HG02943 (cell line): ENCODE measurements around the gene FBXL13.
"Not testable (repeated sequence)": the region's sequence is repeated elsewhere in the genome, so short reads cannot be mapped to it uniquely, and the experiment has no call there.

Source experiments
- ATAC-seq: cut with Tn5 transposase; IDR thresholded peaks from one replicate; pipeline ENCODE4 v1.9.1; 2021; ENCODE audit warnings: mild to moderate bottlenecking, low read depth, moderate library complexity; ENCODE audit not compliant: unreplicated experiment

FBXL13 gene

DNA sequence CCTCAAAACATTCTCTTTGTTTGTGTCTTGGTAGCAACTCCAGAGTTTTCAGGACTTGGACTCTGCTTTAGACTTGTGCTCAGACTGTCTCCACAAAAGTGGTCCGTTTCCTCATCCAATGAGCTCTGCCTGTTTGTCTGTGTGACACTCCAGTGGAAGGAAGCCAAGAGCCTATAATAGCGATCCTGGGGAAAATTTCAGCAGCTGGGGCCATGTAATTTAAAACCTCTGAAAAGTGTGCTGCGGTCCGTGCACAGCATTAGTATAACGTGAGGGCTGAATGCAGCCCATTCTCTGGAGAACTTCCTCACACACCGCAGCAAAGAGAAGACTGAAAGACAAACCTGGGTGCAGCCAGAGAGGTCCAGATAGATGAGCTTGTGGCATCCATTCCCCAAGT, 161.9 kb downstream of the FBXL13 start, which contains the start of gene LRRC17:
Gene LRRC17 (plus strand): TSS at position 259 of the 400 bp plus-strand sequence. CDS start 20,914 bp downstream, outside the sequence.
- no peak for ATAC-seq

DNA sequence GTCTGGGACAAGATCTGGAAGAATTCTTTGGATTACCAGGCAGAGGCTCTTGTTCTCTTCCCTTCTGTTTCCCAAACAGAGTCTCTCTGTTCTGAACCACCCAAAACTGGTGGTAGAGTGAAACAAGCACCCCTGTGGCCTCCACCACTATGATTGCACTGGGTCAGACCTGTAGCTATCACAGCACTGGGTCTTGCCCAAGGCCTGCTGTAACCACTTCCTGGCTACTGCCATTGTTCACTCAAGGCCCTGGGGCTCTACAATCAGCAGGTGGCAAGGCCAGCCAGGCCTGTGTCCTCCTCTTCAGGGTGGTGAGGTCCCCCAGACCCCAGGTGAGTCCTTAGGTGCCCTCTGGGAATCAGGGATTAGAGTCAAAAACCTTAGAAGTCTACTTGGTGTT, 165.9 kb downstream of the FBXL13 start:
- ATAC-seq: no peak

DNA sequence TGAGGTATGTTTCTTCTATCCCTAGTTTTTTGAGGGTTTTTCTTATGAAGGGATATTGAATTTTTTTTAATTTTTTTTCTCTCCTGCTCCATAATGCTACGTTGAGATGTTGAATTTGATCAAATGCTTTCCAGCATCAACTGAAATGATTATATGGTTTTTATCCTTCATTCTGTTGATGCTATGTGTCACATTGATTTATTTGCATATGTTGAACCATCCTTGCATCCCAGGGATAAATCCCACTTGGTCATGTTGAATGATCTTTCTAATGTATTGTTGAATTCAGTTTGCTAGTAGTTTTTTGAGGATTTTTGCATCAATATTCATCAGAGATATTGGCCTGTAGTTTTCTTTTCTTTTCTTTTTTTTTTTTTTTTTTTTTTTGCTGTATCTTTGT, 171.0 kb downstream of the FBXL13 start:
- not testable (repeated sequence) for ATAC-seq

DNA sequence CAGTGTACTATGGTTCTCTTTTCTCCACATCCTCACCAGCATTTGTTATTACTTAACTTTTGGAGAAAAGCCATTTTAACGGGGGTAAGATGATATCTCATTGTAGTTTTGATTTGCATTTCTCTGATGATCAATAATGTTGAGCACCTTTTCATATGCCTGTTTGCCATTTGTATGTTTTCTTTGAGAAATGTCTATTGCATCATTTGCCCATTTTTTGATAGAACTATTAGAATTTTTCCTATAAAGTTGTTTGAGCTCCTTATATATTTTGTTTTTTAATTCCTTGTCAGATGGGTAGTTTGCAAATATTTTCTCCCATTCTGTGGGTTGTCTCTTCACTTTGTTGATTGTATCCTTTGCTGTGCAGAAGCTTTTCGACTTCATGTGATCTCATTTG, 172.5 kb downstream of the FBXL13 start:
- ATAC-seq: not testable (repeated sequence)

DNA sequence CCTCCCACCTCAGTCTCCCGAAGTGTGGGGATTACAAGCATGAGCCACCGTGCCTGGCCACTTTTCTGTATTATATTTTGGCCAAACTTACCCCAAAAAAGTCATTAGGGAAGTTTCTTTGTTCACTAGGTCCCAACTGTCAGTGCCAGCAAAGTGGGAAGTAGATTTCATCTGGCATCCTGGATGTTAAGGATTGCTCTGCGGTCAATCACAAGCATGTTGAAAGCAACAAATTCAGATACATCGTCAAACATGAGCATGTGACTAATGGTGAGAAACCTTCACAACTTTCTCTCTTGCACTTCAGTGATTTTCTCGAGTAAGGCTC, 176.1 kb downstream of the FBXL13 start:
- no peak for ATAC-seq

DNA sequence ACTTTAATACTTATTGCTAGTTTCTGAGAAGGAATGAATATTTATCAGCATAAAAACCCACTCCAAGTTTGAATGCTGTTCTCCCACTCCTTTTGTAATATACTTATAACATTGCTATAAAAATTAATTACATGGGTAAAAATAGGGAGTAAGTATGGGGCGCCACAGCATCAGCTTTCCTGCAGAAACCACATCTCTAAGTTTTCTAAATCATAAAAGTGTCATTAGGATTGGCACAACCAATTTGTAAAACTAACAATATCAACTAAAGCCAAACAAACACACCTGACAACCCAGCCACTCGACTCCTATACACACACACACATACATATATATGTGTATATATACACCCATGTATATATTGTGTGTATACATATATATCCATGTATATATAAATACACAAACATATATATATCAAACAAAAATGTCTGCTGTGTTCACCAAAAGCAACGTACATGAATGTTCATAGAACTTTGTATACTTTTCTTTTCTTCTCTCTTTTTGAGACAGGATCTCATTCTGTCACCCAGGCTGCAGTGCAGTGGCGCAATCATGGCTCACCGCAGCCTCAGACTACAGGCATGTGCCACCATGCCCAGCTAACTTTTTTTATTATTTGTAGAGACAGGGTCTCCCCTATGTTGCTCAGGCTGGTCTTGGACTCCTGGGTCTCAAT, 176.6 kb downstream of the FBXL13 start:
- no peak for ATAC-seq

DNA sequence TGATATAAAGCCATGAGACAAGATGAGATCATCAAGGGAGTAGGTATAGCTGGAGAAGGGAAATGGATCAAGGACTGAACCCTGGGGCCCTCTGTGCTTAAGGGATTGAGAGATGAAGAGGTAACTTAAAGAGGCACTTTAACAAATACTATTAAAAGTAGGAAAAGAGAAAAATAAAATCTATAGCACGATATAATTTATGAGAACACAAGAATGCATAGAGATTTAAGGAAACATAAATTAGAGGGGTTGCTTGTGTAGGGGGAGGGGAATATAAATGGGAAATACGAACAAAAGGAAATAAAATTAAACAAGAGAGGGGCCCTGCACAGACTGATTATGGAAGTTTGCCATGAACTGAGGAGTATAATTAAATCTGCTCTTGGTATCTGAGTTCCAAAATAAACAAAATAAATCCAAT, 177.4 kb downstream of the FBXL13 start:
- no peak for ATAC-seq

DNA sequence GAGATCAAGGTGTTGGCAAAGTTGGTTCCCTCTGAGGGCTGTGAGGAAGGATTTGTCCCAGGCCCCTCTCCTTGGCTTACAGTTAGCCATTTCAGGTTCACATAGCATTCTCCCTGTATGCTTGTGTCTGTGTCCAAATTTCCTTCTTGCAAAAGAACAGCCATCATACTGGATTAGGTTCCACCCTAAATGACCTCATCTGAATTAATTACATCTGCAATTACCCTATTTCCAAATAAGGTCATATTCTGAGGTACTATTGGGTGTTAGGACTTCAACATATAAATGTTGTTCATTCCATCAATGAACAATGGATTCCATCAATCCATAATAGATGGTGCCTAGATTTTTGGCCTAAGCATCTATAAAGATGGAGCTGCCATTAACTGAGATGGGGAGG, 178.0 kb downstream of the FBXL13 start:
- no peak for ATAC-seq

DNA sequence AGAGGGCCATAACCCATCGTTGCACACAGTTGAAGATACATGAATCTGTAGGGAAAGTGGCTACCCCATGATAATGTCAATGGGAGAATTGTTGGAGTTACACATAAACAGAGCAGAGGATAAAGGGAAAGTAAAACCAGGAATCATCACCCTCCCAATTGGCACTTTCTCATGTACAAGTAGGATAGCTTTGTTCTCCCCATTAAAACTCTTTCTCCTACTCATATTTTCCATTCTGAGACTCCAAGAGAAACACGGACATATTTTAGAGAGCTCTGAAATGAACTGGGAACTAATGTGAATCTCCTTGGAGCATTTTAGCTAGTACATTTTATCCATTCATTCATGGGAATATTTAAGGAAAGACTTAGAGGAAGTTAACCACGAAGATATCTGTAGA, 179.0 kb downstream of the FBXL13 start:
- ATAC-seq: no peak

DNA sequence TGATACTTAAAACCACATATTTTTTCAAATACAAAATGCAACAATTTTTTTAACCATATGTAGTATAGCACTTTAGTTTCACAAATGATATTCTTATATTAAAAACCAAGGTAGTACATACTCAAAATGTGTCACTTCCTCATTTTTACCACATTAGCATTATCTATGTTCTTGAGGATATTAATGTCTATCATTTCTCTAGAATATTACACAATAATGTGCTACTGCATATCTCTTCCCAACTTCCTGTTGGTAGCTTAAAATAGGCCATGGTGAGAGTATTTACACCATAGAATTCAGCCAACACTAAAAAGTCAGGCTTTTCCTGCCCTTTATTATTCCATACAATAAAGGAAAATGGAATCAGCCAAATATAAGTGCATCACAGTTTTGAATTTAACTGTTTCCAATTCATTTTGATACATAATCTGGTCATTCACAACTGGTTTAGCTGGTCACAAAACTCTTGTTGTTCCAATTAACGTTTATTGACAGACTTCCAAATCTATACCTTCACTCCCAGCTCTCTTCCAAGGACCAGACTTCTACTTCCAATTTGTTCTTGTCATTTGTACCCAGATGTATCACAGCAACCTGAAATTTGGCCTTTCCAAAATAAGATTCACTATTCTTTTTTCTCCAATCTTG, 181.8 kb downstream of the FBXL13 start:
- no peak for ATAC-seq

DNA sequence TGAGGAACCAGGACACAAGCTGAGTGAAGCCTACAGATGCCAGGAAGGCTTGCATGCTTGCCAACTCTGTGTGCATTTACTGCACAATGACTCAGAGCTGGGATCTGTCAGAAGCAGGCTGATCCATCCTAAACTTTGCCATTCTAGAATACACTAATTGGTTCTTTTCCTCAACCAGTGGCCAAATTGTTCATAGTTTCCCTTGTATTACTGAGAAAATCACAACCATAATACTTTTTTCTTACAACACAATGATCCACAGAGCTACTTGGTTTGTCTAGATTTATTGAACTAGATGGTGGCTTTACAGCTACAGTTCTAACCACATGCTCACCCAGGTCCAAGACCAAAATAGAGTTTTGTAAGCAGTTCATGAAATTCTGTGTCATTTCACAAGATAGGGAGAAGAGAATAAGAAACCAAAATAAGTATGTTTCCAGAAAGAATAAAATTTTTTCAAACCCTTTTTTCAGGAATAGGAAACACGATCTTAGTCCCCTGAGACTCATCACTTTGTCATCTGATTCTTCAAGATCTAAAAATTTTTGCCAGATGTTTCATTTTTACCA, 182.8 kb downstream of the FBXL13 start:
- no peak for ATAC-seq

DNA sequence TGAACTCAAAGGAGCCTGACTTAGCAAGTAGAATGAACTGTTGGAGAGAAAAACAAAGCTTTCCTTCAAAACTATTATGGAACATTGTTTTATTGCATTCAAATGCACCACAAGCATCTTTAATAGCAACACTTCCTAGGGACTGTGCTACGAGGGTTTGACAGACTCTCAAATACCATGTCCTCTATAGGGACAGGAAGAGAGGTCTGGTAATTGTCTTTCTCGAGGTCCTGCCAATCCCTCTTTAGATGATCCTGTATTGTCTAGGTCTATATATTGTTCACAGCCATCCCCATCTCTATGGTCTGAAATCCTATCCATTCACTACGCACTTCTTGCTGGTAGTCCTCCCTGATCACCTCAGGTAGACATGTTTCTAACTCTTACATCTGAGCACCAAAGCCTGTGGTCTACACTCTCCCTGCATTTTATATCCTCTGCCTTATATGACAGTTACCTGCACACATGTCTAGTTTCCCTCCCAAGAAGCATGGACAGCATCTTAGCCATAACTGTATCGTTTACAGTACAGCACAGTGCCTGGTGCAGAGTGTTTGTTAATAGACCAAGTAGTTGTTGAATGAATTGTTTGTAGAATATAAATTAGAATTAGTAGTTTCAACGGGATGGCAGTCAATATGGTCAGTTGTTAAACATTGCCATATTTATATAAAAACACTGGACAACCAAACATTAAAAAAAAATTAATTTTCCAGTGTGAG, 183.5 kb downstream of the FBXL13 start:
- no peak for ATAC-seq

DNA sequence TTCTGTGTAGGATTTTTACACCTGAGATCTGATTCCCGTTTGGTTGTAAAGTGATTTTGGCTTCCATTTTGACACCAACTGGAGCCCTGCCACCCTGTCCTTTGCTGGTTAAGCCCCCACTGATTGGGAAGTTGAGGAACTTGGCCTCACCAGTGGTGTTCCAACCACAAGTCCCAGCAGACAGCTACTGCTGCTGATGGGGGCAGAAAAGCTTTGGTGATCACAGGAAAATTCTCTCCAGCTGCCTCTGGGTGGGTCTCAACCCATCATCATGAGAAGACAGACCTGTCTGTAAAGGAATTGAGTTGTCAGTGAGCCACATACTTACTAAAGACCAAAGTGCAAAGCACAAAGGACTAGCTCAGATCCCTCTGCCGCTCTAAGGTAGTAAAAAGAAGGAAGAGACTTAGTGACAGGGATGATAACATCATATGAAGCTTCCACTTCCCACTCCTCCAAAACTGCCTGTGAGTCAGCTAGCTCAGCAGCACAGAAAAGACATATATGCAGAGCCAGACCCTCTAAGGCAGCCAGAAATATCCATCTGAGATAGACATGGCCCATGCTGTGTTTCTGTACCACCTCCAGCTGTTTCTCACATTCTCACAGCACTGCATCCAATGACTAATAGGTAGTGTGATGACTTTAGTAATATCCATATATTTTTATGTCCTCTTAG, 184.2 kb downstream of the FBXL13 start:
- no peak for ATAC-seq

DNA sequence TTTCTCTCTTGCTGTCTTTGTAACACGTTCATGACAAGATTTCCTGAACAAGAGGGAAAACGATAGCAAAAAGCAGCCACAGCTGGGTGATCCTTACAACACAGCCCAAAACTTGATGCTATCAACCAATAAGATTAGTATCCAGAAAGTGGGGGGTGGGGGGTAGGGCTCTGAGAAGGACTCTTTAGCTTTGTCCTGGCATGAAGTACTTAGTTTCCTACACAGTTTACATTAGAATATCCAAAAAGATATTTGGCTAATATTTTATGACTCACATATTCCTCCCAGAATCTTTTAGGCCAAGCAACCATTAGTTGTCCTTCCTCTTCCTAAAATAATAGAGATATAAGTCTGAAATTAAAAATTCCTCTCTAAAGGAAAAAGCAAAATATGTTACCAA, 184.7 kb downstream of the FBXL13 start:
- no peak for ATAC-seq

DNA sequence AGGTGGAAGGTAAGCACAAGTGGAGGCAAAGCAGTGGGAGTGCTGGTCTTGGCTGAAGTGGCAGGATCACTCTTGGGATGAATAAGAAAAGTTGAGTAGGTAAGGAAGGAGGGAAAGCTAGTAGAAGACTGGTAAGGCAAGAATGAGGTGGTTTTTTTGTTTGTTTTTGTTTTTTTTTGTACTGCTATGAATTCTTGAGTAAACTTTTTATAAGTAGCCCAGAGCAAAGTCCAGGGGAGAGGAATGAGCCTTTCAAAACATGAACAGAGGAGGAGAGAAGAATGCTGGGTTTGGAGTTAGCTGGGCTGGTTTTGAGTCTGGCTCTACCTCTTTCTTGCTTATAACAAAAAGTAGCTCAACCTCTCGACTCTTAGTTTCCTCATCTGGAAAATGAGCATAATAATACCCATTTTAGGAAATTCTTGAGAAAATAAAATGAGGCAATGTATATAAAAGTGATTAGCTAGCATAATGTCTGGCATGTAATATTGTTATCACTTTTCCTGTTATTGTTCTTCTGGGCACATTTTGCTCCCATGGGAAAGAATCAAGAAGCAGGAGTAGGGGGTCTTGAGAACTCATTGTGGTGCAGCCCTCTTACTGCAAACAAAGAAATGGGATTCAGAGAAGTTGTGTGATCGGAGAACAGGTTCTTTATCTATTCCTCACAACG, 185.9 kb downstream of the FBXL13 start:
- no peak for ATAC-seq

DNA sequence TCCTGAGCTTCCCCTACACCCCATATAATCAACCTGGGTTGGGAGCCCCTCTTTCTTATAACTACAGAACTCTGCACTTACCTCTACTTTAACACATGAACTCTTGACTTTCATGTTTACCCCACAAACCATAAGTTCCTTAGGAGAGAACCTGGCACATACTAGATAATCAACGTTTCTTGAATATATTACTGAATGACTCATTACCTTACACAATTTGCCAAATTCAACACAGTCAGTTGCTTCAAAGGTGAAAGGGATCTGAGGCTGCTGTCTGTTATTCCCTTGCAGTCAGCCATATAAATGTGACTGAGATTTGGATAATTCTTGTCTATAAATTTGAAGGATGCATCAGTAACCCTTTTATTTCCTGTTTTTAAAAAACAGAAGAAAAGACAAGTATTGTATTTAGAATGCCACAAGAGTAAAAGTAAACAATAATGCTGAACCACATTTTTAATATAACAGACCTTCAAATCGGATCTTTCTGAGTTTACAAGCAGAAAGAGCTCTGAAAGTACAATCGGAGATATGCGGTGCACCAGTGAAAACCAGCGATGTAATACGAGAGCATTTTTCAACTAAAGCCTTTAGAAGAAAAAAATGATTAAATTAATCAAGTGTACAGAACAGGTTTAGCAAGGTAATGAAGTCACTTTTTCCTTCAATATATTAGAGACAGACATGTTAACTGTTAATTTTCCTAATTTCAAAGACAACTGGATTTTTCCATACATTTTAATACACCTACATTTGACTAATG, 191.3 kb downstream of the FBXL13 start:
- no peak for ATAC-seq

DNA sequence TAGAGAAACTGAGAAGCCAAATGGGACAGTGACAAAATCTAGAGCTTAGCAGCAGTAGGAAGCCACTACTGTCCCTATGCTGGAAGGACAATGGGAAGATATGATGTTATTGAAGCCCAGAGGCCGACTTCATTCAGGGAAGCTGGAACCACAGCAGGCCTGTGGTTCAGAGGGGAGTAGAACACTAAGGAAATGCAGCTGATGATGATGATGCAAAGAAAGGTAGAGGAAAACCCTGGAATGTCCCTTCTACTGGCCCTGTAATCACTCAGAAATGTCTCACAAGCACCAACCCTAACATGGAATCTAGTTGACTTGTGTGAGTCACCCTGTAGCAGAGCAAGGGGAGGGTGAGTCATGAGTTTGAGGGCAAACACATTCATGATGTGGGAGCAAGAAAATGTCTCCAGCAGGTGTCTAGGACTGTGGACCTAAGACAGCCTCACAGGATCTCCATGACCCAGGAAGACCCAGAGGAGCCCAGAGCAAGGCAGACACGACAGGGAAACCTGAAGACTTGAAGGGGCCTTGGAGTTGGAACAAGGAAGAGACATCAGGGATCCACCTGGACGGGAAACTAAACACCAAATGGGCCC, 198.8 kb downstream of the FBXL13 start:
- no peak for ATAC-seq

DNA sequence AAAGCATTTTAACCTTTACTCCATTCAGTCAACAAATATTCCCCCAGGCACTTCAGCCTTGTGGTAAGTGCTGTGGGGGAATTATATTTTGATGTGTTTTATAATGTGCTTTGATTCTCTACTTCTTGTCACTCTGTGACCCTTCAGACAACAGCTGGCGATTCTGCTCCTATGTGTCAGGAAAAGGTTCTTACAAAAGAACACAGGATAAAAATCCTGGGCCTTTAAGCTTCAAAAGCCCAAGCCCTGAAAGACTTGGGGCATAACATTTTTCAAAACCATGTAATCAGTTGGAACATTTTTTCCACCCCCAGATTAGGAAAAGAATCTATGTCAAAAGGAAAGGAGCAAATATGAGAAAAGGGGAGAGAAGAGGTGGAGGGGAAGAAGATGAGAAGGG, 199.6 kb downstream of the FBXL13 start:
- no peak for ATAC-seq

DNA sequence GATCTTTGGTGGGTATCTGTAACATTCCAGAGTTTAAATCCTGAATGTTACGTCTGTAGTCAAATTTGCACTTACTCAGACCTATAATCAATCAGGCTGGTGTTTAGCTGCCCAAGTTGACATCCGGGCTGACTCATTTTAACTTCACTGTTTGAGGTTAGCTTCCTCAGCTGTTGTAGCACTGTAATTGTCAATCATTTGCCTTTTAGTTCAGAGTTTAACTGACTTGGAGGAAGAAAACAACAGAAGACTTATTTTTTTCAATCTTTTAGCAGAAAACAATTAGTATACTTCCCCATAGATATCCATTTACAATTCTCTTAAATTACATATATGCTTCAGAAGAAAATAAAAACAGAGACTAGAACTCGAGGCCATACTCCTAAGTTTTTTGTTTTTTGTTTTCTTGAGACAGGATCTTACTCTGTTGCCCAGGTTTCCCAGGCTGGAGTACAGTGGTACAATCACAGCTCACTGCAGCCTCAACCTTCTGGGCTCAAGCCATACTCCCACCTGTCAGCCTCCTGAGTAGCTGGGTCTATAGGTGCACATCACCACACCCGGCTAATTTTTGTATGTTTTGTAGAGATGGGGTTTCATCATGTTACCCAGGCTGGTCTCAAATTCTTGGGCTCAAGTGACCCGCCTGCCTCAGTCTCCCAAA, 200.3 kb downstream of the FBXL13 start:
- peak; percentile 98 for ATAC-seq
